Vagina (tissue), 2 donors: ENCODE data around the gene LPAR4. TPM values are rescaled to one million over a fixed set of nuclear protein-coding genes. Genes with fewer than 3 reads are reported as not detected.

ENCODE experiments used
- DNase-seq, 2 donors: peaks; one replicate each; pipeline ENCODE4 v3.0.0-alpha.2; 2017; ENCODE audit errors: extremely low spot score in 2 of 2
- H3K27ac ChIP-seq: fragments of 200-600 bp; sonication (generic); one replicate; pipeline ENCODE4 v1.5.1; 2019
- H3K27me3 ChIP-seq: fragments of 200-600 bp; sonication (generic); one replicate; pipeline ENCODE4 v1.5.1; 2019
- H3K36me3 ChIP-seq, 2 donors: fragments of 200-600 bp; sonication (generic); one replicate each; pipeline ENCODE4 v1.5.1; 2017 to 2019
- H3K4me1 ChIP-seq: fragments of 200-600 bp; sonication (generic); one replicate; pipeline ENCODE4 v1.5.1; 2019
- H3K4me3 ChIP-seq, 2 donors: fragments of 200-600 bp; sonication (generic); 1 replicate in 1 of 2; 2 replicates in 1 of 2; pipeline ENCODE4 v1.5.1; 2016 to 2019
- H3K9me3 ChIP-seq: fragments of 200-600 bp; sonication (generic); one replicate; pipeline ENCODE4 v1.5.1; 2019
- CTCF ChIP-seq, 3 experiments: fragments of 450-650 bp in 2 of 3; fragments of 200-600 bp in 1 of 3; sonication (generic) in 1 of 3; IDR thresholded peaks; one replicate each; pipeline ENCODE4 v1.5.1; 2017 to 2019; ENCODE audit warnings: antibody characterized with exemption in 3 of 3, mild to moderate bottlenecking in 2 of 3, moderate library complexity in 2 of 3
- POLR2A ChIP-seq, 2 donors: fragments of 450-650 bp; IDR thresholded peaks; one replicate each; pipeline ENCODE4 v1.6.1; 2017; ENCODE audit warnings: antibody characterized with exemption in 2 of 2, mild to moderate bottlenecking in 2 of 2, moderate library complexity in 2 of 2
- POLR2AphosphoS5 ChIP-seq, 2 donors: sonication (generic); formaldehyde crosslinking; IDR thresholded peaks; one replicate each; pipeline ENCODE4 v1.9.0; 2017; ENCODE audit warnings: antibody characterized with exemption in 2 of 2, mild to moderate bottlenecking in 2 of 2, low read depth in 1 of 2; ENCODE audit not compliant: insufficient read depth in 1 of 2
- intact Hi-C: fragments of 100-400 bp; cut with DNase I; formaldehyde crosslinking; loops from one replicate; pipeline ENCODE4 v1.15.1; 2023
- total RNA-seq: library from RNA; depleted of rRNA; stranded (reverse); fragments of >200 nt; gene quantifications from one replicate; pipeline ENCODE4 v1.2.3, GENCODE V29; 2016

The LPAR4 gene
- not detected for total RNA-seq

- intact Hi-C loops: no loop called here
- Histone ChIP-seq H3K27me3 (no peaks in the 10 kb centered on the region), H3K4me3 (peak within 1 kb of the TSS; percentile 17 to 31), H3K9me3 (no peaks in the 10 kb centered on the region), H3K36me3 (no peaks in the 10 kb centered on the region), H3K27ac (no peak within 1 kb of the TSS), H3K4me1 (no peaks in the 10 kb centered on the region)
- TF ChIP-seq POLR2AphosphoS5 (IDR thresholded peaks at IDR 0.05; ENCODE audit: insufficient read depth in 1 of 2, low read depth in 1 of 2) (no peak), POLR2A (IDR thresholded peaks at IDR 0.05) (no peak), CTCF (IDR thresholded peaks at IDR 0.05) (no peak)
- DNase-seq: no peak
Observed at GRCh38 chrX:78747489-78747888, at the start of gene LPAR4. TSS of gene LPAR4 (plus strand) at chrX:78747720. CDS start at chrX:78754870, 7,150 bp downstream.

- H3K27ac ChIP-seq: no peak overlapping the region
- DNase-seq: no peak
- H3K27me3 ChIP-seq: no peaks in the 10 kb centered on the region
- TF ChIP-seq POLR2A (IDR thresholded peaks at IDR 0.05) (no peak), CTCF (IDR thresholded peaks at IDR 0.05) (no peak), POLR2AphosphoS5 (IDR thresholded peaks at IDR 0.05; ENCODE audit: insufficient read depth in 1 of 2, low read depth in 1 of 2) (no peak)
- no peak overlapping the region for H3K4me3 ChIP-seq
- intact Hi-C loops: no loop called here
- no peaks in the 10 kb centered on the region for H3K9me3 ChIP-seq
- no peaks in the 10 kb centered on the region for H3K4me1 ChIP-seq
- no peaks in the 10 kb centered on the region for H3K36me3 ChIP-seq
Observed at GRCh38 chrX:78706071-78706470, 41.4 kb upstream of the LPAR4 start.

GRCh38 chrX:78708262-78708661, 39.3 kb upstream of the LPAR4 start:
- Histone ChIP-seq H3K27me3 (no peaks in the 10 kb centered on the region), H3K9me3 (no peaks in the 10 kb centered on the region), H3K4me1 (no peaks in the 10 kb centered on the region), H3K27ac (no peak overlapping the region), H3K4me3 (no peak overlapping the region), H3K36me3 (no peaks in the 10 kb centered on the region)
- TF ChIP-seq CTCF (IDR thresholded peaks at IDR 0.05) (no peak), POLR2AphosphoS5 (IDR thresholded peaks at IDR 0.05; ENCODE audit: insufficient read depth in 1 of 2, low read depth in 1 of 2) (no peak), POLR2A (IDR thresholded peaks at IDR 0.05) (no peak)
- no peak for DNase-seq
- intact Hi-C loops: no loop called here

GRCh38 chrX:78708816-78709215, 38.7 kb upstream of the LPAR4 start:
- no peak for DNase-seq
- no peak overlapping the region for H3K27ac ChIP-seq
- H3K4me1 ChIP-seq: no peaks in the 10 kb centered on the region
- H3K27me3 ChIP-seq: no peaks in the 10 kb centered on the region
- no peaks in the 10 kb centered on the region for H3K36me3 ChIP-seq
- intact Hi-C loops: no loop called here
- TF ChIP-seq CTCF (IDR thresholded peaks at IDR 0.05) (no peak), POLR2AphosphoS5 (IDR thresholded peaks at IDR 0.05; ENCODE audit: insufficient read depth in 1 of 2, low read depth in 1 of 2) (no peak), POLR2A (IDR thresholded peaks at IDR 0.05) (no peak)
- no peak overlapping the region for H3K4me3 ChIP-seq
- no peaks in the 10 kb centered on the region for H3K9me3 ChIP-seq

- no peak for DNase-seq
- no peaks in the 10 kb centered on the region for H3K9me3 ChIP-seq
- no peak overlapping the region for H3K27ac ChIP-seq
- intact Hi-C loops: no loop called here
- H3K36me3 ChIP-seq: no peaks in the 10 kb centered on the region
- H3K4me1 ChIP-seq: no peaks in the 10 kb centered on the region
- H3K27me3 ChIP-seq: no peaks in the 10 kb centered on the region
- TF ChIP-seq POLR2AphosphoS5 (IDR thresholded peaks at IDR 0.05; ENCODE audit: insufficient read depth in 1 of 2, low read depth in 1 of 2) (no peak), CTCF (IDR thresholded peaks at IDR 0.05) (no peak), POLR2A (IDR thresholded peaks at IDR 0.05) (no peak)
- H3K4me3 ChIP-seq: no peak overlapping the region
Observed at GRCh38 chrX:78710171-78710570, 37.3 kb upstream of the LPAR4 start.
